Neural cell (in vitro differentiated cells): ENCODE measurements around the gene MPHOSPH9. TPM values are rescaled to one million over a fixed set of nuclear protein-coding genes. Genes with fewer than 3 reads are reported as not detected.

ENCODE experiments used
- H2AFZ ChIP-seq: fragments of 200-600, 300-800 bp; sonication (generic), shearing (Covaris generic); 2 replicates; pipeline ENCODE4 v1.6.0; 2014; ENCODE audit warnings: low read depth, mild to moderate bottlenecking, antibody characterized with exemption, low read length, moderate library complexity
- H3F3A ChIP-seq: fragments of 200-600 bp; shearing (Covaris generic); 2 replicates; pipeline ENCODE4 v1.6.1; 2016; ENCODE audit warnings: mild to moderate bottlenecking, moderate library complexity, mixed read lengths, antibody characterized with exemption, low read length; ENCODE audit not compliant: insufficient read depth, poor library complexity, severe bottlenecking
- H3K27ac ChIP-seq: fragments of 200-600, 300-800 bp; sonication (generic), shearing (Covaris generic); 2 replicates; pipeline ENCODE4 v1.5.1; 2014; ENCODE audit warnings: mild to moderate bottlenecking, low read length, moderate library complexity
- H3K27me3 ChIP-seq: fragments of 300-800, 200-600 bp; sonication (generic), shearing (Covaris generic); 2 replicates; pipeline ENCODE4 v1.6.0; 2014; ENCODE audit warnings: mild to moderate bottlenecking, low read depth, low read length, moderate library complexity; ENCODE audit not compliant: insufficient read depth
- H3K36me3 ChIP-seq: fragments of 300-800, 200-600 bp; sonication (generic), shearing (Covaris generic); 2 replicates; pipeline ENCODE4 v1.5.1; 2014; ENCODE audit warnings: mild to moderate bottlenecking, antibody characterized with exemption, low read length, moderate library complexity; ENCODE audit not compliant: insufficient read depth
- H3K4me2 ChIP-seq: fragments of 300-800, 200-600 bp; sonication (generic), shearing (Covaris generic); 2 replicates; pipeline ENCODE4 v1.6.0; 2014; ENCODE audit warnings: mild to moderate bottlenecking, low read length
- H3K4me3 ChIP-seq: fragments of 300-800, 200-600 bp; sonication (generic), shearing (Covaris generic); 2 replicates; pipeline ENCODE4 v1.5.1; 2014; ENCODE audit warnings: mild to moderate bottlenecking, low read length, moderate library complexity
- H3K79me2 ChIP-seq: fragments of 200-600 bp; shearing (Covaris generic); replicated peaks from 2 replicates; pipeline ENCODE4 v1.6.0; 2014; ENCODE audit warnings: mild to moderate bottlenecking, low read length, moderate library complexity; ENCODE audit not compliant: insufficient read depth
- H3K9ac ChIP-seq: fragments of 300-800, 200-600 bp; sonication (generic), shearing (Covaris generic); 2 replicates; pipeline ENCODE4 v1.6.1; 2016; ENCODE audit warnings: mild to moderate bottlenecking, low read length, mixed read lengths
- H3K9me2 ChIP-seq: fragments of 200-600 bp; shearing (Covaris generic); 2 replicates; pipeline ENCODE4 v1.6.1; 2016; ENCODE audit warnings: mild to moderate bottlenecking, low read length, mixed read lengths; ENCODE audit not compliant: insufficient read depth
- H3K9me3 ChIP-seq: fragments of 200-600, 300-800 bp; sonication (generic), shearing (Covaris generic); 2 replicates; pipeline ENCODE4 v1.6.1; 2016; ENCODE audit warnings: mild to moderate bottlenecking, mixed run types, low read length, moderate library complexity, mixed read lengths
- H4K20me1 ChIP-seq: fragments of 200-600 bp; shearing (Covaris generic); 2 replicates; pipeline ENCODE4 v1.6.1; 2016; ENCODE audit warnings: mild to moderate bottlenecking, mixed run types; ENCODE audit not compliant: insufficient read depth
- CTCF ChIP-seq: fragments of 450-650 bp; IDR thresholded peaks from 2 replicates; pipeline ENCODE4 v1.5.1; 2014; ENCODE audit warnings: antibody characterized with exemption, mild to moderate bottlenecking, moderate library complexity; ENCODE audit not compliant: poor library complexity, severe bottlenecking
- EP300 ChIP-seq: fragments of 450-650 bp; conservative IDR thresholded peaks from 2 replicates; pipeline ENCODE4 v1.6.1; 2014; ENCODE audit warnings: antibody characterized with exemption, mild to moderate bottlenecking, moderate library complexity; ENCODE audit not compliant: poor library complexity, severe bottlenecking
- EZH2 ChIP-seq: fragments of 200-600, 300-800 bp; shearing (Covaris generic), sonication (generic); IDR thresholded peaks from 2 replicates; pipeline ENCODE4 v1.6.1; 2014; ENCODE audit warnings: antibody characterized with exemption, low read length, borderline replicate concordance, mild to moderate bottlenecking; ENCODE audit not compliant: insufficient read depth, poor library complexity, severe bottlenecking
- MXI1 ChIP-seq: fragments of 450-650 bp; conservative IDR thresholded peaks from 2 replicates; pipeline ENCODE4 v1.6.1; 2014; ENCODE audit warnings: antibody characterized with exemption, mild to moderate bottlenecking; ENCODE audit not compliant: poor library complexity, severe bottlenecking
- POLR2AphosphoS5 ChIP-seq: IDR thresholded peaks from 2 replicates; pipeline ENCODE4 v1.6.1; 2012
- RAD21 ChIP-seq: fragments of 450-650 bp; conservative IDR thresholded peaks from 2 replicates; pipeline ENCODE4 v1.6.1; 2014; ENCODE audit warnings: antibody characterized with exemption, mild to moderate bottlenecking, moderate library complexity
- REST ChIP-seq: IDR thresholded peaks from 2 replicates; pipeline ENCODE4 v1.6.1; 2012; ENCODE audit warnings: borderline replicate concordance
- SMC3 ChIP-seq: fragments of 450-650 bp; conservative IDR thresholded peaks from 2 replicates; pipeline ENCODE4 v1.6.1; 2014; ENCODE audit warnings: antibody characterized with exemption, mild to moderate bottlenecking, moderate library complexity; ENCODE audit not compliant: poor library complexity
- TAF1 ChIP-seq: IDR thresholded peaks from 2 replicates; pipeline ENCODE4 v1.6.1; 2012; ENCODE audit warnings: low read depth
- polyA plus RNA-seq: library from polyadenylated mRNA; depleted of rRNA; stranded (reverse); fragments of >200 nt; gene quantifications from 2 replicates; pipeline ENCODE4 v1.2.3, GENCODE V29; 2014

Gene MPHOSPH9
- polyA plus RNA-seq, 1 donor from 2014 or later = 59.1 TPM

GRCh38 chr12:123142921-123143735, 89.8 kb downstream of the MPHOSPH9 start:
- Histone ChIP-seq H3K9ac (no peak overlapping the region), H4K20me1 (no peaks in the 10 kb centered on the region), H3K79me2 (no peaks in the 10 kb centered on the region), H3K27me3 (no peaks in the 10 kb centered on the region), H3K36me3 (no peaks in the 10 kb centered on the region), H3K4me2 (no peak overlapping the region), H3K4me3 (no peak overlapping the region), H2AFZ (no peak overlapping the region), H3K9me3 (no peaks in the 10 kb centered on the region), H3F3A (no peaks in the 10 kb centered on the region), H3K9me2 (no peaks in the 10 kb centered on the region), H3K27ac (no peak overlapping the region)
- TF ChIP-seq EZH2 = no peak
- no peak for TF ChIP-seq EP300
- no peak for TF ChIP-seq MXI1
- no peak for TF ChIP-seq SMC3
- TF ChIP-seq TAF1 = no peak
- no peak for TF ChIP-seq REST
- TF ChIP-seq POLR2AphosphoS5 = no peak
- TF ChIP-seq CTCF = no peak
- no peak for TF ChIP-seq RAD21

- H3K27me3 ChIP-seq = no peaks in the 10 kb centered on the region
- H3K36me3 ChIP-seq = no peaks in the 10 kb centered on the region
- no peaks in the 10 kb centered on the region for H4K20me1 ChIP-seq
- no peaks in the 10 kb centered on the region for H3F3A ChIP-seq
- H3K4me3 ChIP-seq = no peak overlapping the region
- no peaks in the 10 kb centered on the region for H3K9me3 ChIP-seq
- TF ChIP-seq TAF1 (no peak), EP300 (no peak), CTCF (no peak), POLR2AphosphoS5 (no peak), EZH2 (no peak), MXI1 (no peak), SMC3 (no peak), RAD21 (no peak), REST (no peak)
- no peaks in the 10 kb centered on the region for H3K79me2 ChIP-seq
- no peak overlapping the region for H2AFZ ChIP-seq
- no peak overlapping the region for H3K27ac ChIP-seq
- no peak overlapping the region for H3K9ac ChIP-seq
- no peak overlapping the region for H3K4me2 ChIP-seq
- H3K9me2 ChIP-seq = no peaks in the 10 kb centered on the region
Observed at GRCh38 chr12:123142518-123142840, 90.5 kb downstream of the MPHOSPH9 start.
